Nephron (organoid): ENCODE data around the gene ZNF524.

Experiments used
- H3K27ac Mint-ChIP-seq, 3 experiments: 2 replicates each; pipeline ENCODE4 v1.8.0; 2020; ENCODE audit warnings: mixed read lengths in 3 of 3, mild to moderate bottlenecking in 2 of 3, moderate library complexity in 1 of 3
- H3K27me3 Mint-ChIP-seq: 2 replicates; pipeline ENCODE4 v1.8.0; 2021; ENCODE audit warnings: low read depth, mild to moderate bottlenecking, moderate library complexity, mixed read lengths
- H3K36me3 Mint-ChIP-seq: 2 replicates; pipeline ENCODE4 v1.8.0; 2020; ENCODE audit warnings: low read depth, mixed read lengths
- H3K4me1 Mint-ChIP-seq: 2 replicates; pipeline ENCODE4 v1.8.0; 2020; ENCODE audit warnings: mixed read lengths
- H3K4me3 Mint-ChIP-seq, 3 experiments: 2 replicates each; pipeline ENCODE4 v1.8.0; 2020; ENCODE audit warnings: mild to moderate bottlenecking in 3 of 3, mixed read lengths in 3 of 3, moderate library complexity in 2 of 3
- H3K9me3 Mint-ChIP-seq: 2 replicates; pipeline ENCODE4 v1.8.0; 2020; ENCODE audit warnings: mixed read lengths
- TF ChIP-seq, protein P1 (sequence below), 3 experiments: fragments of 200-600 bp; sonication (generic); IDR thresholded peaks; one replicate each; pipeline ENCODE4 v1.5.0; 2021; ENCODE audit warnings: antibody characterized with exemption in 3 of 3; ENCODE audit not compliant: unreplicated experiment in 3 of 3

Gene ZNF524, protein sequence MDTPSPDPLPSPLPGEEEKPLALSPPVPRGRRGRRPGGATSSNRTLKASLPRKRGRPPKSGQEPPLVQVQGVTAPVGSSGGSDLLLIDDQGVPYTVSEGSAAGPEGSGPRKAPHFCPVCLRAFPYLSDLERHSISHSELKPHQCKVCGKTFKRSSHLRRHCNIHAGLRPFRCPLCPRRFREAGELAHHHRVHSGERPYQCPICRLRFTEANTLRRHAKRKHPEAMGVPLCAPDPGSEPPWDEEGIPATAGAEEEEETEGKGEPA

GRCh38 chr19:55599842-55600661 is at the start of gene ZNF524:
TSS of gene ZNF524 (plus strand) at chr19:55600288. CDS start at chr19:55602113, 1,825 bp downstream.
- TF ChIP-seq, protein P1, sequence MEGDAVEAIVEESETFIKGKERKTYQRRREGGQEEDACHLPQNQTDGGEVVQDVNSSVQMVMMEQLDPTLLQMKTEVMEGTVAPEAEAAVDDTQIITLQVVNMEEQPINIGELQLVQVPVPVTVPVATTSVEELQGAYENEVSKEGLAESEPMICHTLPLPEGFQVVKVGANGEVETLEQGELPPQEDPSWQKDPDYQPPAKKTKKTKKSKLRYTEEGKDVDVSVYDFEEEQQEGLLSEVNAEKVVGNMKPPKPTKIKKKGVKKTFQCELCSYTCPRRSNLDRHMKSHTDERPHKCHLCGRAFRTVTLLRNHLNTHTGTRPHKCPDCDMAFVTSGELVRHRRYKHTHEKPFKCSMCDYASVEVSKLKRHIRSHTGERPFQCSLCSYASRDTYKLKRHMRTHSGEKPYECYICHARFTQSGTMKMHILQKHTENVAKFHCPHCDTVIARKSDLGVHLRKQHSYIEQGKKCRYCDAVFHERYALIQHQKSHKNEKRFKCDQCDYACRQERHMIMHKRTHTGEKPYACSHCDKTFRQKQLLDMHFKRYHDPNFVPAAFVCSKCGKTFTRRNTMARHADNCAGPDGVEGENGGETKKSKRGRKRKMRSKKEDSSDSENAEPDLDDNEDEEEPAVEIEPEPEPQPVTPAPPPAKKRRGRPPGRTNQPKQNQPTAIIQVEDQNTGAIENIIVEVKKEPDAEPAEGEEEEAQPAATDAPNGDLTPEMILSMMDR (IDR thresholded peaks at IDR 0.05; ENCODE audit: unreplicated experiment in 3 of 3): no peak
- peak within 1 kb of the TSS; percentile 91 to 99 (median 97) for H3K4me3 Mint-ChIP-seq
- H3K36me3 Mint-ChIP-seq: peaks cover 34% of the 10 kb centered on the region
- peak within 1 kb of the TSS; percentile 100 for H3K27ac Mint-ChIP-seq
- no peaks in the 10 kb centered on the region for H3K9me3 Mint-ChIP-seq
- no peaks in the 10 kb centered on the region for H3K27me3 Mint-ChIP-seq
- peaks cover 17% of the 10 kb centered on the region for H3K4me1 Mint-ChIP-seq

DNA sequence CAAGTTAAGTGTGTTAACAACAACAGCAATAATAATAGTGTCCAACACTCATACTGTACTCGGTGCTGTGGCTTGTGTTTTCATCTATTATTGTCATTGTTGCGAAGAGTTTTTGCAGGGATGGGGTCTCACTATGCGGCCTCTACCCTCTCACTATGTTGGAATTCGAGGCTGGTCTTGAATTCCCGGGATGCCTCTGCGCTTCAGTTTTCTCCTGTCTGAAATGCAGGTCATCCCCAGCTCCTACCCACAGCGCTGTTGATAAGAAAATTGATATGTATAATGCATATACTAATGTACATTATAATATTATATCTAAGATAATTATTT is 49.8 kb upstream of the ZNF524 start:
- Mint-ChIP-seq H3K27ac (peak overlapping the region in 2 of 3 experiments; percentile 17 to 75), H3K4me3 (peak overlapping the region in 2 of 3 experiments; percentile 55 to 56), H3K9me3 (no peaks in the 10 kb centered on the region)

DNA sequence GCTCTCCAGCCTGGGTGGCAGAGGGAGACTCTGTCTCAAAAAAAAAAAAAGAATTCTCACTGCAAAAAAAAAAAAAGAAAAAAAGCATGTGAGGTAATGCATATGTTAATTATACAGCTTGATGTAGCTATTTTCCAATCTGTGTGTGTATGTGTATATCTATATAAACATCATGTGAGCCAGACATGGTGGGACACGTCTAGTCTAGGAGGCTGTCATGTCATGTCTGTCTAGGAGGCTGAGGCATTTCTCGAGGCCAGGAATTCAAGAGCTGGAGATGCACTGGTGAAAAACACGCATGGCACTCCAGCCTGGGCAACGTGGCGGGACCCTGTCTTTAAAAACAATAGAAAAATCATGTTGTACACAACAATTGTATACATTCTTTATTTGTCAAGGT is 47.9 kb upstream of the ZNF524 start:
- Mint-ChIP-seq H3K36me3 (no peaks in the 10 kb centered on the region), H3K4me3 (peak overlapping the region in 1 of 3 experiments; percentile 10), H3K9me3 (no peaks in the 10 kb centered on the region), H3K27me3 (peaks cover 37% of the 10 kb centered on the region), H3K4me1 (peaks cover 29% of the 10 kb centered on the region), H3K27ac (peak overlapping the region in 2 of 3 experiments; percentile 21 to 69)
- TF ChIP-seq, protein P1 (IDR thresholded peaks at IDR 0.05; ENCODE audit: unreplicated experiment in 3 of 3): no peak

More for the DNA sequence above, 49.8 kb upstream of the ZNF524 start:
- TF ChIP-seq, protein P1 (IDR thresholded peaks at IDR 0.05; ENCODE audit: unreplicated experiment in 3 of 3): no peak
- peaks cover 37% of the 10 kb centered on the region for H3K4me1 Mint-ChIP-seq
- peaks cover 44% of the 10 kb centered on the region for H3K27me3 Mint-ChIP-seq
- H3K36me3 Mint-ChIP-seq: no peaks in the 10 kb centered on the region

DNA sequence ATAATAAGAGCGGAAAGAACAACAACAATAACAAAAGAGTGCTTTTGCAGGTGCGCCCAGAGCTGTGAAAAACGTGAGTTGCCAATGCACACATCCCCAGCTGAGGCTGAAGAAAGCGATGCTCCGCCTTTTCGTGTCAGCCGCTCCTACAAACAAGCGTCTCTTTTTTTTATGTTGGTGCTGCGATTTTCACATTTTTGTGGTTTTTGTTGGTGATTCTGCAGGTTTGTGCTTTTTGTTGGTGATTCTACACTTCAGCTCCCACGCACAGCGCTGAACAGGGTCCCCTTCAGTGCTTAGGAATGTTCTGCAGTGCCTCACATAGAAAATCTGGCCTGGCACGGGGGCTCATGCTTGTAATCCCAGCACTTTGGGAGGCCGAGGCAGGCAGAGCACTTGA is 47.5 kb upstream of the ZNF524 start:
- TF ChIP-seq, protein P1 (IDR thresholded peaks at IDR 0.05; ENCODE audit: unreplicated experiment in 3 of 3): no peak
- H3K27ac Mint-ChIP-seq: peak overlapping the region in 2 of 3 experiments; percentile 15 to 69
- peaks cover 37% of the 10 kb centered on the region for H3K27me3 Mint-ChIP-seq
- no peak overlapping the region for H3K4me3 Mint-ChIP-seq
- H3K9me3 Mint-ChIP-seq: no peaks in the 10 kb centered on the region
- no peaks in the 10 kb centered on the region for H3K36me3 Mint-ChIP-seq
- peaks cover 25% of the 10 kb centered on the region for H3K4me1 Mint-ChIP-seq

- H3K4me1 Mint-ChIP-seq: peaks cover 19% of the 10 kb centered on the region
- TF ChIP-seq, protein P1 (IDR thresholded peaks at IDR 0.05; ENCODE audit: unreplicated experiment in 3 of 3): no peak
- no peak overlapping the region for H3K4me3 Mint-ChIP-seq
- H3K27ac Mint-ChIP-seq: peak overlapping the region in 1 of 3 experiments; percentile 15
- H3K27me3 Mint-ChIP-seq: peaks cover 30% of the 10 kb centered on the region
- H3K9me3 Mint-ChIP-seq: no peaks in the 10 kb centered on the region
- no peaks in the 10 kb centered on the region for H3K36me3 Mint-ChIP-seq
These were observed 46.6 kb upstream of the ZNF524 start for GRCh38 chr19:55553217-55554182.
